Body of pancreas (tissue), 4 donors: Measurements from ENCODE around the gene TMEM156.

ENCODE experiments used
- CTCF ChIP-seq, 7 experiments: fragments of 450-650 bp in 4 of 7; fragments of 200-600 bp in 3 of 7; sonication (generic) in 3 of 7; IDR thresholded peaks; one replicate each; pipeline ENCODE4 v1.5.1; 2016 to 2019; ENCODE audit warnings: antibody characterized with exemption in 7 of 7
- POLR2A ChIP-seq, 3 donors: fragments of 450-650 bp; IDR thresholded peaks; one replicate each; pipeline ENCODE4 v1.6.1; 2016; ENCODE audit warnings: antibody characterized with exemption in 3 of 3, mild to moderate bottlenecking in 2 of 3

GRCh38 chr4:39024311-39024865, 7.8 kb downstream of the TMEM156 start:
- no peak for TF ChIP-seq CTCF (IDR thresholded peaks at IDR 0.05)
- TF ChIP-seq POLR2A (IDR thresholded peaks at IDR 0.05) = no peak
